Epidermal melanocyte (primary cell): ENCODE data around the gene GLRX2.
"Not testable (repeated sequence)": the region's sequence is repeated elsewhere in the genome, so short reads cannot be mapped to it uniquely, and the experiment has no call there.

Experiments used
- DNase-seq: peaks from one replicate; pipeline ENCODE4 v3.0.0; 2011; ENCODE audit warnings: low spot score; ENCODE audit not compliant: insufficient read length

The GLRX2 gene, protein sequence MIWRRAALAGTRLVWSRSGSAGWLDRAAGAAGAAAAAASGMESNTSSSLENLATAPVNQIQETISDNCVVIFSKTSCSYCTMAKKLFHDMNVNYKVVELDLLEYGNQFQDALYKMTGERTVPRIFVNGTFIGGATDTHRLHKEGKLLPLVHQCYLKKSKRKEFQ

DNA sequence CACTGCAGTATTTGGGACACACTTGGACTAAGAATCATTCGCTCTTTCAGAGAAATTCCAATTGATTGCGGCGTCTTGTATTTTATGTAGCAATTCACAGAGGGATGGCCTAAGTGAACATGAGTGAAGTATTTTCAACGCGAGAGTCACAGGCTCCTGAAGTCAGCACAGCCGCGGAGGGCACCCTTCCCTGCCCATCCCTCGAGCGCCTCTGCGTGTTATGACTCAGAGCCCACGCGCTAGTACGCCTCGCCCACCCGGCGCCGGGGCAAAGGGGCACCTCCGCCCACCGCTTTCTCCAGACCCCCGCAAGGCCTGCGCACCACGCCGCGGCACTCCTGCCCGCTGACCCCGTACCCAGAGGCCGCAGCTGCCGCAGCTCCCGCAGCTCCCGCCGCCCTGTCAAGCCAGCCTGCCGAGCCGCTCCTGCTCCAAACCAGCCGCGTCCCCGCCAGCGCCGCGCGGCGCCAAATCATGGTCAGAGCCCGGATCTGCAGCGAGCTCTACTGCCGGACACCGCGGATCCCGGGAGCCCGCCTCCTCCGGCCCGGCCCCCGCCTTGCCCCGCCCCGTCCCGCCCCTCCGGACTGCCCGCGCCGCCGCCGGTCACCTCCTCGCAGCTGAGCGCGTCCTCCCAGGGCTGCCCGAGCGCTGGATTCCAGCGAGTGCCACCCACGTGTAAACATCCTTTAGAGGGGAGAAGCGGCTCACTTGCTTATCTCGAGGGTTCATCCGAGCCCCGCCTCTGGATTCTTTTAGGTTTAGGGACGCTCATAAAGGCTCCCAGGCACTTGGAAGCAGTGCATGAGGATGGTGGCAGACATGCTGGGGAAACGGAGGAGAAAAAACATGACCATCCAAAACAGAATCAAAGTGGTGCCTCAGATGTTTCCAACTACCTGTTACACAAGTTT lies at the start of gene GLRX2:
Gene GLRX2, minus strand, starts transcription at position 508 of the 914 bp plus-strand sequence. Its CDS starts 32 bp downstream, at position 476.
- peak; percentile 80 for DNase-seq

DNA sequence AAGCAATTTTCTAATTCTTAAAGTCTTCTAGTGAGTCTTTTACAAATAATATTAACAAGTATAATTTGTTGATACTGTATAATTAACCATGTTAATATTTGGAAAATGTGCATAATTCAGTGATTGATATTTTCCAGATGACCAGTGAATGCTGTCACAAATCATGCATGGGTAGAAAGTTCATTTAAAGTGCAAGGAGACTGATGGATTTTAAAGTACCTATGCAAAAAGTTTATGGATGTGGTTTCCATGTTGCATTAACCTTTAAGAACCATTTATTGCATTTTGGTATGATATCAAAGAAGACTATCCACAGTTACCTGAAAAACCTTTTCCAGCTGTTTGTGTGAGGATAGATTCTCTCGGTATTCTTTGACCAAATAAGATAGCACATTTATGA lies 39.8 kb upstream of the GLRX2 start:
- no peak for DNase-seq

DNA sequence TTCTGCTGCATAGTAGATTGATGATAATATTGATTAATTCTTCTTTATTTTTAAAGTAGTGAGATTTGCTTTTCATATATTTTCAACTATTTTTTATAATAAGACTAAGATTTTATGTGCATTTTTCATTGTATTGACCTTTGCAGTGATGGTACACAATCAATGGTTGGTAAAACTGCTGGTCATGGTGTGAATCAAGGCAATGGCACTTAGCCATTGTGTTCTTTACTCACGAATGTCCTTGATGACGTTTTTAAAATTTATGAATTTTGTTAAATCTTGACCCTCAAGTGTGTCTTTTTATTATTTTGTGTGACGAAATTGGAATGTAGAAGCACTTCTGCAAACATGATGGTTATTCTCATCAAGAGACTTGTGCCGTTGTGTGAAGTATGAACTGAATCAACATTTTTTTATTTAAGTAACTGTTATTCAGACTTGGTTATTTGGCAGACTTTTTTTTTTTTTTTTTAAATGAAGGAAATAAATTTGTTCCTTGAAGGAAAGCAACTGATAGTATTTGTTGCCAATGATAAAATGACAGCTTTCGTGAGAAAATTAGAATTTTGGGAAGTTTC lies 39.2 kb upstream of the GLRX2 start:
- no peak for DNase-seq

DNA sequence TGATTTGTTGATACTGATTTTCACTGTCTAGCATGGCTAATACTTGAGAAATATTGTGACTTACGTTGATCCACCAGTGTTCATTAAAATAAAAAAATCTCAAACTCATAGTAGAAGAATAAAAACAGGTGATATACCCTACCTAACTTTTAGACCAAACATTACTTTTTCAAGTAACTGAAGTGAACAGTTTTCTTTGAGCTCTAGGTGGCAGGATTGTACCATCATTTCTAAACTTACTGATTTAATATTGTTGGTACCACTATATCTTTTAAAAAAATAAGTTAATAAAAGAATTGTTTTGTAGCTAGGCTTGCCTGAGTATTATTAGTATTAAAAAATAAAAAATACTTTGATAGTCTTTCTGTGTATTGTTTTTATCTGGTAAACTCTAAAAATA lies 38.1 kb upstream of the GLRX2 start:
- DNase-seq: no peak

DNA sequence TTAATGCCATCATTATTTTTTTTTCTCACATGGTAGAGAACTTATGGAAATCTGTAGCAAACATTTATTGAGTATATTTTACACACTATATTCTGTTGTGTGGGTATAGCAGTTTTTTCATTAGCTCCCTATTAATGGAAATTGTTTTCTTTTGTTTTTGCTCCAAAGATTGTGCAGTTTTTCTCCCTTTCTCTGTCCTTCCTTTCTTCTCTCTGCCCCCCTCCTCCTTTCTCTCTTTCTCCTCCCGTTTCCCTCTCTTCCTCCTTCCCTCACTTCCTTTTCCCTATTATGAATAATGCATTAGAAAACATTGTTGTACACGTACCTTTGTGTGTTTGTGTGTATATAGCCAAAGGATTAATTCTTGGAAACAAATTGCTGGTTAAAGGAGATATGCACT lies 37.2 kb upstream of the GLRX2 start:
- no peak for DNase-seq

DNA sequence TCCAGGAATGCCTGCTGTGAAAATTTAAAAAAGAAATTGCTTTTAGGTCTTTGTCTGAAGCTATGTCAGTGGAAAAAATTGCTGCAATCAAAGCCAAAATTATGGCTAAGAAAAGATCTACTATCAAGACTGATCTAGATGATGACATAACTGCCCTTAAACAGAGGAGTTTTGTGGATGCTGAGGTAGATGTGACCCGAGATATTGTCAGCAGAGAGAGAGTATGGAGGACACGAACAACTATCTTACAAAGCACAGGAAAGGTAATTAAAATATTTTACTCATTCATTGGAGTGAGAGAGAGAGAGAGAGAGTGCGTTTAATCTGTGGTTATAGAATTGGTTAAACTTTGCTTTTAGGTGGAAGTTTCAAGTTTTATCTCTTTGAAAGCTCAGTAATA lies 36.6 kb upstream of the GLRX2 start:
- no peak for DNase-seq

DNA sequence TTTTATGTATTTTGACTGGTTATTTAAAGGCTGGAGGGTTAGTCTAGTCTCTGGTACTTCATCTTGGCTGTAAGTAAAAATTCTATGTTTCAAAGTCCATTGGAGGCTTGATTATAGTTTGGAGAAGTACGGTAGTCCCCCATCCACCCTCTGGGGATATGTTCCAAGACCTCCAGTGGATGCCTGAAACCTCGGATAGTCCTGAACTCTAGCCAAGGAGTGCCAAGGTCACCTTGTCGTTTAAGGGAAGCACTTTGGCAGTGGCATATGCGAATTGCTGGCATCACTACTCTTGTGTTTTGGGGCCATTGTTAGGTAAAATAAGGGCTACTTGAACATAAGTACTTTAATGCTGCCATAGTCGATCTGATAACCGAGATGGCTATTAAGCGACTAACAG lies 35.0 kb upstream of the GLRX2 start:
- no peak for DNase-seq

DNA sequence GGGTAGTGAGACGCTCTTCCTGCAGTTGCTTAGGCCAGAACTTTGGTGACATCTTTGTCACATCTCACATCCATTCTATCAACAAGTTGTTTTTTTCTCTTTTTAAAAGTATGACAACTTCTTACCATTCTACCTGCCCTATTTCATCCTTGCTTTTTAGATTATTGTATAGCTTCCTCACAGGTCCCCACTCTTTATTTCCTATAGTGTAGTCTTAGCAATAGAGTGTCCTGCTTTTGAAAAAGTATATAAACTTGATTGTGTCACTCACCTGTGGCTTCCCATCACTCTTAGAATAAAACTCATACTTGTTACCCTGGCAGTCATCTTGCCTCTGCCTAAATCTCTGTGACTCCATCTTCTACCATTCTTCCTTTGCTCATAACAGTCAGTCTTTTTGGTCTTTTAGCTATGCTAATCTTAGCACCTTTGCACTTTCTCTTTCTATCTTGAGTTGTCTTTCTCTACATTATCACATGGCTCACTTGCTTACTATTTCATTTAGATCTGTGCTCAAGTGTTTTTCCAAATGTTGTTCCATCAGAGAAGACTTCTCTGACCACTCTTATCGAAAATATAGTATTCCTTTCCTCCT lies 26.1 kb upstream of the GLRX2 start:
- DNase-seq: no peak

DNA sequence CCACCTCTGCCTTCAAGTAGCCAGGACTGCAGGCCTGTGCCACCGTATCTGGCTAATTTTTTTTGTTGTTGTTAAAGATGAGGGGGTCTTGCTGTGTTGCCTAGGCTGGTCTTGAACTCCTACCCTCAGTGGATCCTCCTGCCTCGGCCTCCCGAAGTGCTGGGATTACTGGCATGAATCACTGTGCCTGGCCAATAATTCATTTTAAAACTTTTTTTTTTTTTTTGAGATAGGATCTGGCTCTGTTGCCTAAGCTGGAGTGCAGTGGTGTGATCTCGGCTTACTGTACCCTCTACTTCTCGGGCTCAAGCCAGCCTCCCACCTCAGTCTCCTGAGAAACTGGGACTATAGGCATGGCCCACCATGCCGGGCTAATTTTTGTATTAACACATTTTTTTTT lies 20.2 kb upstream of the GLRX2 start:
- no peak for DNase-seq

DNA sequence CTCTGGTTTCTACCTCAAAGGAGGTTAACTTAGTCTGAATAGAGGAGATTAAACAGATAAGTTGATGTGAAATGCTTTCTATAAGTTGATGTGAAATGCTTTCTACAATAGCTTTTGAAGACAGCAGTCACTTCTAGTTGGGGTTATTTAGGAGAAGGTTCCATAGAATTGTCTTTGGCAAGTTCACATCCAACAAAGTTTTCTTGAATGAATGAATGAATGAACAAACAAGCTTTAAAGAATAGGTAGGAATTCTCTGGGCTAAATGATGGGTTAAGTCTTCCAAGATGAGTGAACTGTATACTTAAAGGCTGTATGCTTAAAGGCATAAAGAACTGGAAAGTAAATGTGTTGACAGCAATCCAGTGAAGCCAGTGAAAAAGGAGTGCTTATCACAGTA lies 18.5 kb upstream of the GLRX2 start:
- DNase-seq: no peak

DNA sequence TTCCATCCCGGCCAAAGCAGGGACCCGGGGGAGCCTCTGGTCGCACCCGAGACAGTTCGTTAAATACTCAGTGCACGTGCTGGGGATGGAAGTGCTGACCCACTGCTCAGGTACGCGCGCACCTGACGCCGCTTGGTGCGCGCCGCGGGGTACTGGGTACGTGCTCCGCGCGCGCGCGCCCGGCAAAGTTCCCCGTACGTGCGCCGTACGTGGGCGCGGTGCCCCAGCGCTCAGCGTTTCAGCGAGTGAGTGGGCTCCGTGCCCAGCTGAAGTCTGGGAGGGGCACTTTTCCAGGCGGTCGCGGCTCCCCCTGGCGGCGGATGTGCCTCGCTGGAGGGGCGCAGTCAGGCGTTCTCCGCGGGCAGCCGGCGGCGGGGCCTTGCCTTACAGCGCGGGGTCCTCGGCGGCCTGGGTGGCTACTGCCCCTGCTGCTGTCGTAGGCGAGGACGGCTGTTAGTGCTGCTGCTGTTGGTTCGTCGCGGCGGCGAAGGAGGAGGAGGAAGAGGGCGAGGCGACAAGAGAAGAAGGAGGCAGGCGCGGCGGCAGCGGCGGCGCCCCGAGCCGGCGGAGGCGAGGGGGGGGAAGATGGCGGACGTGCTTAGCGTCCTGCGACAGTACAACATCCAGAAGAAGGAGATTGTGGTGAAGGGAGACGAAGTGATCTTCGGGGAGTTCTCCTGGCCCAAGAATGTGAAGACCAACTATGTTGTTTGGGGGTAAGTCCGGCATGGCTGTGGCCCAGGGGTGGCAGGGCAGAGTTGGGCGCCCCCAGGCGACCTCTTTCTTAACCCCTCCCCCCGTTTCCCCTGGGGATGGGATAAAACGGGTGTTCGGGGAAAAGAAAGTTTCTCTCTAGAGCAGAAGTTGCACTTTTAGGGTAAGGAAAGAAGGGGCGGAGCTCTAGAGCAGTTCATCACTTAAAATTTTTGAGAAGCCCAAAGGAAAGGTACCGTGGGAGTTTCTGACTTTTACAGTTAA lies 16.7 kb upstream of the GLRX2 start, which contains the start of gene CDC73:
Gene CDC73, plus strand, starts transcription at position 416 of the 978 bp plus-strand sequence. Its CDS starts 170 bp downstream, at position 586.
- peak; percentile 88 for DNase-seq

DNA sequence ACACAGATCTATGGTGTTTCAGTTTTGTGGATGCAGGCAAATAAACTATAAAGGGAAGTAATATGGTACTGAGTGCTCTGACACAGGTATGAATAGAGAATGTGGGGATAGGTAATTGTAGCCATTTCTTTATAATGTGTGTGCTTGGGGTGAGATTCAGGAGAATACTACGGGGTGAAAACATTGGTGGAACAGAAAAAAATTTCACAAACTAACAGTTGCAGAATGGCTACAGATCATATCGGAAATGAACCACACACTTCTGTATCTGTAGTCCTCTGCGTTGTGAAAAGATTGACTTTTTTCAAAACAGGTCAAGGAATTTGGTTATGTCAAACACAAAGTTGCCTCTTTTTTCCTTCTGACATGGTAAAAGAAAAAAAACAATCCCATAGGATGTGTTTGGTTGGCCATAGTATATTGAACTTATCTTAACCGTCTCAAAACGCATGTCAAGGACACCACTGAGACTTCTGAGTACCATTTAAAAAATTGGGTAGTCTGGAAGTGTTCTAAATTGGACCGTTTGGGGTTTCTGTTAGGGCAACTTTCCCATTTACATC lies 15.5 kb upstream of the GLRX2 start:
- no peak for DNase-seq

DNA sequence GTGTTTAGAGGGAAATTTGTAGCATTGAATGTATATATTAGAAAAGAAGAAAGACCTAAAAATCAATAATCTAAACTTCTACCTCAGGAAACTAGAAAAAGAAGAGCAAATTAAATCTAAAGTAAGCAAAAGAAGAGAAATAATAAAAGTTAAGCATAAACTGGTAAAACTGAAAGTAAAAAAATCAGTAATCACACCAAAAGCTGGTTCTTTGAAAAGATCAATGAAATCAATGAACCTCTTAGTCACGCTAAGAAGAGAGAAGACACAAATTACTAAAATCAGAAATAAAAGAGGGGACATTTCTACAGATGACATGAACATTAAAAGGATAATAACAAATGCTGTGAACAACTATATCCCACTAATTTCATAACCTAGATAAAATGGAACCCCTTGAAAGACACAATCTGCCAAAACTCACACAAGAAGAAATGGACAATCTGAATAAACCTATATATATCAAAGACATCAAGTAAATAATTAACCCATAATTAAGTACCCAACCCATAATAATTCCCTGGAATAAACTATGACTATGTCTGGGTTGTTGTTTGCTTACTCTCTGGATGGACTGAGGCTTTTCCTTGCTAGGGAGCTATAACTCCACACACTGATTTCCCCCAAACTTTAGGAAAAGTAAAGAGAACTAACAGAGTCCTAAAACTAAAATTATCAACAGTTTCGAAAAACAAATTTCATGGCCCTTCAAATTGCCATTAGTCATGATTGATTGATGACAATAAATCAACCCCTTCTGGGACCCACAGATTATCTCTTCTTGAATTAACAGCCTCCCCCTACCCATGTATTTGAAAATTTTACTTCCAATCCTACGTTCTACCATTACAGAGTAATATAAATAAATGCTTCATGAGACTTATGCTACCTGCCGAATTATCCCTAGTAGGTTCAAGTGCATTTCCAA lies 13.9 kb upstream of the GLRX2 start:
- DNase-seq: no peak

DNA sequence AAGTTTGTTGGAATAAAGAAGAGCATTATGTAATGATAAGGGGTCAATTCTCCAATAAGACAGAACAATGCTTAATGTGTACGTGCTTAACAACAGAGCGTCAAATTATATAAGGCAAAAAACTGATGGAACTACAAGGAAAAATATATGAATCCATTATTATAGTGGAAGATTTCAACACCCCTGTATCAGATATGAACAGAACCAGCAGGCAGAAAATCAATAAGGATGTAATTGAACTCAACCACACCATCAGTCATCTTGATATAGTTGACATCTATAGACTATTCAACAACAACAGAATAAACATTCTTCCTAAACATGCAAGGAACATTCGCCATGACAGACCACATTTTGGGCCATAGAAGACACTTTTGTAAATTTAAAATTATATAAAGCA lies 13.0 kb upstream of the GLRX2 start:
- no peak for DNase-seq

DNA sequence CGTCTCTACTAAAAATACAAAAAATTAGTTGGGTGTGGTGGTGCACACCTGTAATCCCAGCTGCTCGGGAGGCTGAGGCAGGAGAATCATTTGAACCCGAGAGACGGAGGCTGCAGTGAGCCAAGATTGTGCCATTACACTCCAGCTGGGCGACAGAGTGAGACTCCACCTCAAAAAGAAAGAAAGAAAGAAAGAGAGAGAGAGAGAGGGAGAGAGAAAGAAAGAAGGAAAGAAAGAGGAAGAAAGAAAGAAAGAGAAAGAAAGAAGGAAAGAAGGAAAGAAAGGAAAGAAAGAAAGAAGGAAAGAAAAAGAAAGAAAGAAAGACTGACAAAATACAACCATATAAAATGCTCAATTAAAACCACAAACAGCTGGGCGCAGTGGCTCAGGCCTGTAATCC lies 12.0 kb upstream of the GLRX2 start:
- DNase-seq: not testable (repeated sequence)

DNA sequence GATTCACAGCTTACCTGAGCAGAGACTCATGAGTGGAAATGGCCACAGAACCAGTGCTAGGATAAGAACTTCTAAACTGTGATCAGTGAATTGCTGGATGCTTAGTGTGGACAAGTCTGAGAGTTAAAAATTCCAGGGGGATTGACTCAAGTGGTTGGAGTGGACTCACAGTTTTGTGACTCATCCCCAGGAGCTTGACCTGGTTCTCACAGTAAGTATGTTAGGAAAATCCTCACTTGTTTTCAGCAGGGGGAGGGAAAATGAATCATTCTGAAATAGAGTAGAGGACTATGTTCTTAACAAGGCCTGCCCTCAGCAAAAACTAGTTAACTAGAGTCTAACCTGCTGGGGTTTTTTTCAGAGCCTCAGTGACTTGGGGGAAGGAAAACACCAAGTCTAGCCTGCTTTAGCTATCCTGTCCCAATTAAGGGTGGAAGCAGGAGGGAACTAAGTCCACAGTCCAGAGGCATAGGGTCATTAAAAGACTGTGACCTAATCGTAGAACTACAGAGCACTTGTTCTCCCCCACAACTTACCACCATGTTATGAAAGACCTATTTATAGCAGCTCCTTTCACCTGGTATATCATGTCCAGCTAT lies 10.5 kb upstream of the GLRX2 start:
- no peak for DNase-seq

DNA sequence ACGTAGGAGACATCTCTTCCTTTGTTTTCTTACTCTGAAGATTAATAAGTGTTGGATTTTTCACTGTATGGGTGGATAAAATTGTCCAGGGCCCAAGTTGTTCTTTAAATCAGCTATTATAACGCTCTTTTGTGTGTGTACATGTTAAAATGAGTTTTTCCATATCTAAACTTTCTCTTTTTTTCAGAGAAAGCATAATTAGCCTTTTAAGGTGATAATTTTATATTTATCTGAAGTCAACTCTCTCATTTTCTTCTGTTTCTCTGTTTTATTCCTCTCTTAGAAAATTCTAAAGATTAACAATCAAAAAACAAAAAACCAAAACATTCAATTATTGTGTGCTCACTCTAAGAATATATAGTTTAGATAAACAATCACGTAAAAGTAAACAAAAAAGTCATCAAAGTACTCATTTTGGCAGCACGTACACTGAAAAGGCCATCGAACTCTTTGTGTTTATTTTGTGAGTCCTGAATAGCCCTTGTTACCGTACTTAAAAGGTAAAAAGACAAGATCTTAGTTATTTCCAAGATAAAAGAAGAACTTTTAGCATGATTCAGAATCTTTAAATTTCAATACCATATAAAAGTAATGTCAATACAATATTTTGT lies 9.4 kb upstream of the GLRX2 start:
- DNase-seq: no peak

DNA sequence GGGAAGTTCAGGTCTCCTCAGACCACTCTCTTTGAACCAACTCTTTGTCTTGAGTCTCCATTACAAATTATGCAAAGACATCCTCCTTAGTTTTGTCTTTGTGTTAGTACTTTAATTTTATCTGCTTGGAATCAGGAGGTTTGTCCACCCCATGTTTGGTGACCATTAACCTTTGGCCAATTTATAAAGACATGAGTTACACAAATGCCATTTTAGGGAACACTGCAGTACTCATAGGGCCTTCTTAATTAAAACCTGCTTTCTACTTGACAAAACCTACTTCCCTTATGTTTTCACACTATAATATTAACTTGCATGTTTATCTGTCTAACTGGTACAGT lies 8.7 kb upstream of the GLRX2 start:
- DNase-seq: no peak
